Stimulated activated CD8-positive, alpha-beta memory T cell treated with anti-CD3 and anti-CD28 coated beads, Interleukin-7, amount 100 ng/mL, for 4 hours (primary cell): ENCODE measurements around the gene TLE2.
"Not testable (repeated sequence)": the region's sequence is repeated elsewhere in the genome, so short reads cannot be mapped to it uniquely, and the experiment has no call there.

Source experiments
- DNase-seq, 2 donors: peaks; one replicate each; pipeline ENCODE4 v3.0.0-alpha.2; 2020; ENCODE audit warnings: low read depth in 2 of 2

The TLE2 gene

GRCh38 chr19:3038214-3038613 is 9.1 kb upstream of the TLE2 start:
- DNase-seq, result no peak

DNA sequence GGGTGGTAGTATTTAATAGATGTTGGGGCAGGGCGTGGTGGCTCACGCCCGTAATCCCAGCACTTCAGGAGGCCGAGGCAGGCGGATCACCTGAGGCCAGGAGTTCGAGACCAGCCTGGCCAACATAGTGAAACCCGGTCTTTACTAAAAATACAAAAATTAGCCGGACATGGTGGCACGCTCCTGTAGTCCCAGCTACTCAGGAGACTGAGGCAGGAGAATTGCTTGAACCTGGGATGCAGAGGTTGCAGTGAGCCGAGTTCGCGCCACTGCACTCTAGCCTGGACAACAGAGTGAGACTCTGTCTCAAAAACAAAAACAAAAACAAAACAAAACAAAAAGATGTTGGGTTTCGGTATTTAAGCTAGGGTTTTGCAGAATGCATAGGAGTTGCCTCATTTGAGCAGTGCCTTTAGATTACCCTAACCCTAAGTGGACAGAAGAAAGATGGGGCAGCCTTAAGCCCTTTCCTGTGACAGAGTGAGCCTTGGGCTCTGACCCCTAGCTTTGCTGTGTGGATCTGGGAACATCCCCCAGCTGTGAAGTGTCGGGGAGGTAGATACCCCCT is 8.0 kb upstream of the TLE2 start:
- not testable (repeated sequence) for DNase-seq

DNA sequence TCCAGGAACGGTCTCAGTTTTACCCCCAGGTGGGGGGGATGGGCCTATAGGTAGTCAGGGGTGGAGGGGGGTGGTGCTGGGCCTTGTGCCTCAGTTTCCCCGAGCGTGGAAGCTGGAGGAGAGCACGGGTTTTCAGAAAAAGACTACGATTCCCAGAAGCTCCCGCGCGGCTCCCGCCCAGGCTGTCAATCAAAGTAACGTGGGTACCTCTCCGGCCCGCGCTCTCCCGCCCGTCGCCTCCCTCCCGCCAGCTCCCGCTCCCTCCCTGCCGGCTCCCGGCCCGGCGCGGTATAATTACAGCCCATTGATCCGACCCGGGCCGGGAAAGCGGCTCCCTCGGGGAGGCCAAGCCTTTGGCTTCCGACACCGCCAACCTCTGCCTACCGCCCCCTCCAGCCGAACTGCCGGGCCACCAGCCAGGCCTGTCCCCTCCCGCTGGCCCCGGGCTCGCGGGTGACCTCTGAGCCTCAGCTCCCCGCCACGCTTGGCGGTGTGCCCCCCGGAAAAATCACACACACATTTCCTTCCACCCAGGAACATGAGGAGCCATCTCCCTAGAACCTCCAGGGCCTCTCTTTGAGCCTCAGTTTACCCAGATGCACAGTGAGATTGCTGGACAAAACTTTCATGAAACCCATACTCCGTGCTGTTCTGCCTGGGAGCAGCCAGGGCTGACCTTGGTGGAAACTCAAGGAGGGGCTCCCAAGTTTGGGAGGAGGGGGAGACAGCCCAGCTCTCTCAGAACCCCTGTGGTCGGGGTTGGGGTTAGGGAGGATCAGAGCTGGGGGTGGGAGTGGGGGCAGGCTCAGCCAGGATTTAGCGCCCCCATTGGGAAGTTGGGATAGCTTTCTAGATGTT is 7.3 kb upstream of the TLE2 start:
- peak; percentile 58 to 73 for DNase-seq

DNA sequence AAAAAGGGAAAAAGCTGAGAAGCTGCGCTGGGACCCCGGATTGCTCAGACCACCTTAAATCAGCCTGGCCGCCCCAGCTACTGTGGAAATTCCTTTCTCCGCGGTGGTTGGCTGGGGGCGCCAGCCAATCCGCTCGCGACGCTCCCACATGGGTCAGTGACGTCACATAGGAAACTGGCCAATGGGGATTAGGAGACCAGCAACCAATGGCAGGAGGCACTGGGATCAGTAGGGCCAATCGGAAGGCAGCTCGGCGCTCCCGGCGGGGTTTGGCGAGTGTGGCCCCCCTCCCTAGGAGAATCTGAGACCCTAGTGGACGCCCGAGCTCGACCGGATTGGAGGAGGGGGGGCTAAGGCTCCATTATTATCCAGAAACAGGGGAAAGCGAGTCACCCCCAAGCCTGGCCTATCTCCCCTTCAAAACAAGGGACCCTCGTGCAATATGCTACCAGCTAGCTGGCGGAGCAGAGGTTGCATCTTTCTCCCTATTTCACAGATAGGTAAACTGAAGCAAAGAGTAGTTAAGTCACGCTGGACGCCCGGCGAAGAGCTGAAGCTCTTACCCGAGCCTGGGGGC is 6.5 kb upstream of the TLE2 start:
- peak; percentile 88 to 94 for DNase-seq

GRCh38 chr19:3034656-3035541 is 5.8 kb upstream of the TLE2 start:
- no peak for DNase-seq

- no peak for DNase-seq
These were observed 5.3 kb upstream of the TLE2 start for GRCh38 chr19:3034406-3034655.

GRCh38 chr19:3033595-3034405 is 4.7 kb upstream of the TLE2 start:
- no peak for DNase-seq

GRCh38 chr19:3031607-3031867 is 2.5 kb upstream of the TLE2 start:
- no peak for DNase-seq

GRCh38 chr19:3028305-3029064 is 595 bp downstream of the TLE2 start:
- DNase-seq, result no peak

DNA sequence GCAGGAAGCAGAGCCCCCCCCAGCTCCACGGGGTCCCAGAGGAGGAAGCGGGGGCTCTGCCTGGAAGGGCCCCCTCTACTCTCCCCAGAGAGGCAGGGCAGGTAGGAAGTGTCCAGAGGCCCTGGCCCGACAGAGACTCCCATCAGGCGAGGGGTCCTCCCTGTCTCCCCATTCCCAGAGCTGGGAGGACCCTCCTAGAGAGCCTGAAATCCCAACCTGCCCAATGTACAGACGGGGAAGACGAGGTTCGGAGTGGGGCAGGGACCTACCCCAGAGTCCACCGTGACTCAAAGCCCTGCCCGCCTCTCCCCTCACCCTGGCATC is 1.1 kb downstream of the TLE2 start:
- no peak for DNase-seq

DNA sequence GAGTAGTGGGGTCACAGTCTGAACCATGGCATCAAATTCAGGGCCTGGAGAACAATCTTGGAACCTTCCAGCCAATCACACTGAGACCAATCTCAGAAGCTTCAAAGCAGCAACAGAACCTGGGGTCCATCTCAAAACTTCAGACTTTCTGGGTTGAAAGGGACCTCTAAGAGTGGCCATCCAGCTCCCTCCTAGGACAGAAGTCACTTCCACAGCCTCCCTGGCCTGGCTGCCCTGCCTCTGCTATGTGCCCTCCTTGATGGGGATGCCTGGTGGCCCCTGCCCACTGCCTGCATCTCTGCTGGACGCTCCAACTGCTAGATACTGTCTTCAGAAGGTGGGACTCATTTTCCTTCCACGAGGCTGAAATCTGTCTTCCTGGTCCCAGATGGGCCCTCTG is 1.8 kb downstream of the TLE2 start:
- DNase-seq, result no peak

DNA sequence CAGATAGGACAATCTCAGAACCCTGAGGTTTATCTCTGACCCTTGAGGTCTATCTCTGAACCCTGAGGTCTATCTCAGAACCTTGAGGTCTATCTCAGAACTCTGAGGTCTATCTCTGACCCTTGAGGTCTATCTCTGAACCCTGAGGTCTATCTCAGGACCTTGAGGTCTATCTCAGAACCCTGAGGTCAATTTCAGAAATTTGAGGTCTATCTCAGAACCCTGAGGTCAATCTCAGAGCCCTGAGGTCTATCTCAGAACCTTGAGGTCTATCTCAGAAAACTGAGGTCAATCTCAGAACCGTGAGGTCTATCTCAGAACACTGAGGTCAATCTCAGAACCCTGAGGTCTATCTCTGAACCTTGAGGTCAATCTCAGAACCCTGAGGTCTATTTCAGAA is 2.3 kb downstream of the TLE2 start:
- DNase-seq, result no peak

DNA sequence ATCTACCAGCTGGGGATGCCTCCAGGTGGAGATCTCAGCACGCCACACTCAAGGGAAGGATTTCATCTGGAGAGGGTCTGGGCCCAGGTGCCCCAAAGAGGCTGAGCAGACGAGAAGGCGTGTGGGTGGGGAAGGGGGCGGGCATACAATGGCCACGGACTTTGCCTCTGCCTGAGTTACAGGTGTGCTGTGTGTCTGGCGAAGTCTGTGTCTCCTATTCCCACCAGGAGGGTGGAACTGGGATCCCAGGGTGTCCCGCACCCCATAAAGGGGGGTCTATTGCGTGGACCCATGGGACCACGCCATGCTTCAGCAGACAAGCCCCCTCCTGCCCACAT is 3.6 kb downstream of the TLE2 start:
- no peak for DNase-seq

- no peak for DNase-seq
These were observed 4.1 kb downstream of the TLE2 start for GRCh38 chr19:3024870-3025548.

DNA sequence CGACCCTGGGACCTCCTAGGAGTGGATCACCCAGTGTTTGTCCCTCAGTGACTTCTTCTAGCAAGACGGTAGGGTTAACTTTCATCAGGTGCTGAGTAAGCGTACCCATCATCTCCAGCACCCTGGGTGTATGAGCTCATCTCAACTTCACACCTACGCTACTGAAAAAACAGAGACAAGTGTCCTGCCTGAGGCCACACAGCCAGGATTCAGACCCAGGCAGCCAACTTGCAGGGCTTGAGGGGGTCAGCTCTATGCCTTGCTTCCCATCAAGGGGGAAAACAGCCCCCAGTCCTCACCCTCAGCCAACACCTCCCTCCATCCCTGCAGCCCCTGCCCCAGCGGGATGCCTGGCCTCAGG is 4.6 kb downstream of the TLE2 start:
- DNase-seq, result no peak

GRCh38 chr19:3020321-3020960 is 8.6 kb downstream of the TLE2 start:
- DNase-seq, result no peak

- DNase-seq, result no peak
These were observed 9.7 kb downstream of the TLE2 start for GRCh38 chr19:3019211-3019854.

GRCh38 chr19:3017923-3018322 is 11.2 kb downstream of the TLE2 start:
- no peak for DNase-seq

DNA sequence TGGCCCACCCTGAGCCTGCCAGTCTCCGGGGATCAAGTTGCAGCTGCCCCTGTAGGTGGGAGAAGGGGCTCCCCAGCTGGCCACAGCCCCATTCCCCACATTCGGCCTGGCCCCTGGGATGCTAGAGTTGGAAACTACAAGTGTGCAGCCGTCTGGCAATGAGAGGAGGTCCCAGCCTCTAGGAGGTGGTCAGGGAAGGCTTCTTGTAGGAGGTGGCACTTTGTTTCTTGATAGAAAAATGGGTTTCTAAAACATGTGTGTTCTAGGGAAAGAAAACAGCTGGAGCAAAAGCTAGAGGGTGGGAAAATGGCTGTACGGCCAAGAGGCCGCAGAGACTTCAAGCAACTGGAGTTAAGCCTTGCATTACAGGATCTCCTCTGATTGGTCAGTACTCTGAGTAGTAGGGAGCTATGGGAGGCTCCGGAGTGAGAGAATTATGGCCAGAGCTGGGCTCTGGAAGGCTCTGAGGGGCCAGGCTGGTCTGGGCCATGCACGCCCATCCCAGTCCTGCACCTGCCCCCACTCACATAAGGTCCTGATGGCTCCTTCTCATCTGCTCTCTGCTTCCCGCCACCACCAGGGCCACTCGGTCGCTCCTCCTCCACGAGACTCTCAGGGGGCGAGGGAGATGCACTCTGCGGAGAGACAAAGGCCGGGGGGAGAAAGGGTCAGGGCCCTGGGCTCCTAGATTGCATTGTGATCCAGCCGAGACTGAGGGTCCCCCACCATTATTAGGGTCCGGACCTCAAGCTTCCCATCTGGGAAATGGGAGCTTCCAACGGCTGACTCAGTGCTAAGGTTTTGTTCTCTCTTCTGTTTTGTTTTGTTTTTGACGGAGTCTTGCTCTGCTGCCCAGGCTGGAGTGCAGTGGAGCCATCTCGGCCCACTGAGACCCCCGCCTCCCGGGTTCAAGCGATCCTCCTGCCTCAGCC is 13.7 kb downstream of the TLE2 start:
- DNase-seq, result no peak
